Right ventricle myocardium inferior (tissue), 1 donor: Measurements from ENCODE around the gene DCX. TPM values are rescaled to one million over a fixed set of nuclear protein-coding genes. Genes with fewer than 3 reads are reported as not detected.

ENCODE experiments used
- ATAC-seq: fragments of 200-7000 bp; cut with Tn5 transposase; one replicate; pipeline ENCODE4 v1.9.1; 2020; ENCODE audit warnings: mild to moderate bottlenecking, moderate library complexity
- DNase-seq: peaks from one replicate; pipeline ENCODE4 v3.0.0; 2021; ENCODE audit errors: missing footprints
- intact Hi-C: fragments of 100-400 bp; cut with DNase I; formaldehyde crosslinking; loops from one replicate; pipeline ENCODE4 v1.11.0; 2022
- total RNA-seq: library from RNA; stranded (reverse); fragmentation: NEBNext Ultra II Directional; extraction: Animal tissue kit (Norgen Biotek cat#: 25700); gene quantifications from one replicate; pipeline ENCODE4 v1.2.1, GENCODE V29; 2021
- donor health status: DM: no; HTN: yes; CAD: no; lungs with severe emphysema.

Gene DCX
- total RNA-seq, 1 donor from 2014 or later = not detected

DNA sequence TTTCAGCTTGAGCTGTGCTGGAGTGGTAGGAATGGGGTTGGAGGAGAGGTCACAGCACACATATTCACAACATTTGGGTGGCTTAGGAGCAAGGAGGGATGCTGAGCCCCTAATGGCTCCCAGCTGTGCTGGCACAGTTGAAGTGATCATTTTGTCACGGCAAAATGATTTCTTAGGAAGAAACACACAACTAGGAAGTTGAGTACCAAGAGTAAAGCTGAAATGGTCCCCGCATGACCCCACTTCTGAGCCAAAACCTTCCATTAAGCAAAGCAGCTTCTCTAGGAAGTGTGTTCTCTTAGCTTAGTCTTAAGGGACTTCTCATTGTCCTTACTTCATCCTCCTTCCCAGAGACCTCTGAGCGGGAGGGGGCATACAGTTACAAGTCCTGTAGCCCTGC, 154.3 kb downstream of the DCX start:
- no peak for DNase-seq
- ATAC-seq = no peak
- intact Hi-C loops = no loop called here

GRCh38 chrX:111254896-111255693, 156.9 kb downstream of the DCX start:
- DNase-seq (no peak), ATAC-seq (no peak)
- intact Hi-C loops = no loop called here

- no peak for DNase-seq
- intact Hi-C loops = no loop called here
These were observed 167.7 kb downstream of the DCX start for GRCh38 chrX:111244235-111244750.

More at GRCh38 chrX:111244235-111244750, 167.7 kb downstream of the DCX start:
- no peak for ATAC-seq

Other genes starting within 250 kb of the DCX start
- gene CAPN6, start 141.7 kb downstream of the DCX start, total RNA-seq = 0.05 TPM
- gene SERTM2, start 99.5 kb upstream of the DCX start, total RNA-seq = not detected